ENCODE data around the gene PHKA1. TPM values are rescaled to one million over a fixed set of nuclear protein-coding genes. Genes with fewer than 3 reads are reported as not detected.
"Not testable (repeated sequence)": the region's sequence is repeated elsewhere in the genome, so short reads cannot be mapped to it uniquely, and the experiment has no call there.

The PHKA1 gene
- total RNA-seq, 2 donors from 2014 or later = 6.7 to 10.2 TPM

- Histone ChIP-seq H3K27ac (ENCODE audit: low read depth, low read length) (no peak overlapping the region), H3K9me3 (ENCODE audit: control insufficient read depth, low read length) (no peaks in the 10 kb centered on the region), H3K9ac (ENCODE audit: extremely low read depth, low read length, poor library complexity, severe bottlenecking) (no peak overlapping the region), H3K27me3 (ENCODE audit: control insufficient read depth, insufficient read depth, low read length, poor library complexity, severe bottlenecking) (no peaks in the 10 kb centered on the region), H3K36me3 (ENCODE audit: control insufficient read depth, insufficient read depth, low read length) (peaks cover 17% of the 10 kb centered on the region), H3K4me3 (ENCODE audit: low read length) (no peak overlapping the region), H3K4me1 (ENCODE audit: control insufficient read depth, insufficient read depth, low read length) (no peaks in the 10 kb centered on the region)
- peaks cover 32% of the 10 kb centered on the region for H3K36me3 Mint-ChIP-seq (ENCODE audit: low read depth)
- TF ChIP-seq CTCF (conservative IDR thresholded peaks at IDR 0.05) = no peak
- no peak overlapping the region for H3K27ac Mint-ChIP-seq
- no peak for DNase-seq
- H3K4me1 Mint-ChIP-seq = peaks cover 3% of the 10 kb centered on the region
- no peaks in the 10 kb centered on the region for H3K27me3 Mint-ChIP-seq (ENCODE audit: insufficient read depth)
- 100% methylated on average over 2 of the region's 2 CpGs; no CpG with 5 or more reads in 1 of the 2 experiments for WGBS, 2 experiments (ENCODE audit: insufficient coverage in 1 of 2, insufficient read length in 1 of 2)
- H3K9me3 Mint-ChIP-seq = peaks cover 55% of the 10 kb centered on the region
- H3K4me3 Mint-ChIP-seq = no peak overlapping the region
Measured at GRCh38 chrX:72569786-72570185, 144.3 kb downstream of the PHKA1 start.

GRCh38 chrX:72568406-72569092 is 145.6 kb downstream of the PHKA1 start:
- peaks cover 17% of the 10 kb centered on the region for H3K36me3 ChIP-seq (ENCODE audit: control insufficient read depth, insufficient read depth, low read length)
- no peaks in the 10 kb centered on the region for H3K27me3 ChIP-seq (ENCODE audit: control insufficient read depth, insufficient read depth, low read length, poor library complexity, severe bottlenecking)
- TF ChIP-seq CTCF (conservative IDR thresholded peaks at IDR 0.05) = no peak
- H3K9me3 ChIP-seq (ENCODE audit: control insufficient read depth, low read length) = no peaks in the 10 kb centered on the region
- no peaks in the 10 kb centered on the region for H3K4me1 ChIP-seq (ENCODE audit: control insufficient read depth, insufficient read depth, low read length)
- H3K36me3 Mint-ChIP-seq (ENCODE audit: low read depth) = peaks cover 37% of the 10 kb centered on the region
- H3K4me3 Mint-ChIP-seq = no peak overlapping the region
- peaks cover 51% of the 10 kb centered on the region for H3K9me3 Mint-ChIP-seq
- H3K27ac Mint-ChIP-seq = no peak overlapping the region
- WGBS, 2 experiments (ENCODE audit: insufficient coverage in 1 of 2, insufficient read length in 1 of 2) = 97% methylated on average over 4 of the region's 6 CpGs; no CpG with 5 or more reads in 1 of the 2 experiments
- no peak for DNase-seq
- no peak overlapping the region for H3K27ac ChIP-seq (ENCODE audit: low read depth, low read length)
- no peaks in the 10 kb centered on the region for H3K27me3 Mint-ChIP-seq (ENCODE audit: insufficient read depth)
- H3K4me3 ChIP-seq (ENCODE audit: low read length) = no peak overlapping the region
- peaks cover 3% of the 10 kb centered on the region for H3K4me1 Mint-ChIP-seq
- no peak overlapping the region for H3K9ac ChIP-seq (ENCODE audit: extremely low read depth, low read length, poor library complexity, severe bottlenecking)

- no peak overlapping the region for H3K9ac ChIP-seq (ENCODE audit: extremely low read depth, low read length, poor library complexity, severe bottlenecking)
- Mint-ChIP-seq H3K27ac (no peak overlapping the region), H3K9me3 (peaks cover 47% of the 10 kb centered on the region), H3K36me3 (ENCODE audit: low read depth) (peaks cover 47% of the 10 kb centered on the region), H3K4me1 (no peaks in the 10 kb centered on the region), H3K27me3 (ENCODE audit: insufficient read depth) (no peaks in the 10 kb centered on the region), H3K4me3 (no peak overlapping the region)
- no peak for TF ChIP-seq CTCF (conservative IDR thresholded peaks at IDR 0.05)
- no peaks in the 10 kb centered on the region for H3K27me3 ChIP-seq (ENCODE audit: control insufficient read depth, insufficient read depth, low read length, poor library complexity, severe bottlenecking)
- H3K36me3 ChIP-seq (ENCODE audit: control insufficient read depth, insufficient read depth, low read length) = peaks cover 17% of the 10 kb centered on the region
- no peaks in the 10 kb centered on the region for H3K9me3 ChIP-seq (ENCODE audit: control insufficient read depth, low read length)
- DNase-seq = no peak
- no peak overlapping the region for H3K27ac ChIP-seq (ENCODE audit: low read depth, low read length)
- WGBS, 2 experiments (ENCODE audit: insufficient coverage in 1 of 2, insufficient read length in 1 of 2) = 90 to 100% methylated on average over 2 of the region's 2 CpGs
- H3K4me3 ChIP-seq (ENCODE audit: low read length) = no peak overlapping the region
- H3K4me1 ChIP-seq (ENCODE audit: control insufficient read depth, insufficient read depth, low read length) = no peaks in the 10 kb centered on the region
Measured at GRCh38 chrX:72566448-72566847, 147.7 kb downstream of the PHKA1 start.

- not testable (repeated sequence) for H3K4me1 ChIP-seq (ENCODE audit: control insufficient read depth, insufficient read depth, low read length); H3K27ac Mint-ChIP-seq; H3K27me3 Mint-ChIP-seq (ENCODE audit: insufficient read depth); H3K4me1 Mint-ChIP-seq; H3K4me3 Mint-ChIP-seq; H3K9me3 ChIP-seq (ENCODE audit: control insufficient read depth, low read length); H3K27me3 ChIP-seq (ENCODE audit: control insufficient read depth, insufficient read depth, low read length, poor library complexity, severe bottlenecking); H3K4me3 ChIP-seq (ENCODE audit: low read length); H3K27ac ChIP-seq (ENCODE audit: low read depth, low read length); H3K36me3 ChIP-seq (ENCODE audit: control insufficient read depth, insufficient read depth, low read length); DNase-seq; H3K9ac ChIP-seq (ENCODE audit: extremely low read depth, low read length, poor library complexity, severe bottlenecking)
- H3K36me3 Mint-ChIP-seq (ENCODE audit: low read depth) = peaks cover 42% of the 10 kb centered on the region
- 97% methylated on average over 13 of the region's 28 CpGs; no CpG with 5 or more reads in 1 of the 2 experiments for WGBS, 2 experiments (ENCODE audit: insufficient coverage in 1 of 2, insufficient read length in 1 of 2)
- peaks cover 59% of the 10 kb centered on the region for H3K9me3 Mint-ChIP-seq
Measured at GRCh38 chrX:72559655-72560054, 154.5 kb downstream of the PHKA1 start.

Data from endodermal cell (in vitro differentiated cells).